Measurements from ENCODE around the gene NR4A3. TPM values are rescaled to one million over a fixed set of nuclear protein-coding genes. Genes with fewer than 3 reads are reported as not detected.

The NR4A3 gene
- polyA plus RNA-seq, 1 donor (not counting 4 experiments of a cell fraction or from before 2014, with no cell fraction given): 0.16 TPM

- H3K36me3 ChIP-seq (ENCODE audit: control insufficient read depth in 2 of 2, extremely low read depth in 1 of 2, insufficient read depth in 2 of 2, low read length in 2 of 2): peaks cover 0 to 7% of the 10 kb centered on the region in 2 experiments
- H3K4me3 ChIP-seq (ENCODE audit: control insufficient read depth in 2 of 3, extremely low read depth in 1 of 3, insufficient read depth in 2 of 3, low read depth in 1 of 3, low read length in 3 of 3): no peak overlapping the region
- FAIRE-seq: no peak
- no peaks in the 10 kb centered on the region for H3K9me3 ChIP-seq (ENCODE audit: control insufficient read depth, low read depth, low read length)
- no peaks in the 10 kb centered on the region for H4K20me1 ChIP-seq (ENCODE audit: control insufficient read depth, extremely low read depth, insufficient read depth, low read length)
- no peaks in the 10 kb centered on the region for H3K9me1 ChIP-seq (ENCODE audit: control insufficient read depth, extremely low read depth, insufficient read depth, low read length)
- dilution Hi-C loops (cut with MboI; ENCODE audit: extremely low pct_ligation_motif_present, low sequenced_read_pairs): no loop called here
- H3K79me2 ChIP-seq (ENCODE audit: control insufficient read depth, insufficient read depth, low read length): peaks cover 40% of the 10 kb centered on the region
- no peak for TF ChIP-seq EZH2 (IDR thresholded peaks at IDR 0.05; ENCODE audit: low read length)
- no peak for TF ChIP-seq CTCF (optimal IDR thresholded peaks at IDR 0.05 in 1 of 3, IDR thresholded peaks at IDR 0.05 in 1 of 3, conservative IDR thresholded peaks at IDR 0.05 in 1 of 3; ENCODE audit: extremely low read depth in 1 of 3, insufficient read depth in 2 of 3, low read length in 3 of 3)
- no peak overlapping the region for H3K9ac ChIP-seq (ENCODE audit: control insufficient read depth, extremely low read depth, insufficient read depth, low read length)
- H3K4me1 ChIP-seq (ENCODE audit: control insufficient read depth, extremely low read depth, insufficient read depth, low read length): peaks cover 7% of the 10 kb centered on the region
- H2AFZ ChIP-seq (ENCODE audit: control insufficient read depth, low read length): no peak overlapping the region
- no peak overlapping the region for H3K27ac ChIP-seq (ENCODE audit: control insufficient read depth, insufficient read depth, low read length)
- no peak overlapping the region for H3K4me2 ChIP-seq (ENCODE audit: control insufficient read depth, extremely low read depth, insufficient read depth, low read depth, low read length)
- no peaks in the 10 kb centered on the region for H3K27me3 ChIP-seq (ENCODE audit: control insufficient read depth, extremely low read depth, insufficient read depth, low read length)
- no peak for DNase-seq (ENCODE audit: low read depth, low spot score)
These were observed 89.9 kb downstream of the NR4A3 start for GRCh38 chr9:99911600-99911999.

Other genes with a start within 250 kb of the NR4A3 start
- gene STX17, start 84.8 kb downstream of the NR4A3 start, polyA plus RNA-seq: 9.2 to 12.6 TPM (median 10.7 TPM) in 3 replicates

Data from keratinocyte (primary cell).